BJ (cell line): ENCODE measurements around the gene EDNRB. TPM values are rescaled to one million over a fixed set of nuclear protein-coding genes. Genes with fewer than 3 reads are reported as not detected.

Source experiments
- CTCF ChIA-PET: fragments of 350-600 bp; formaldehyde crosslinking; extraction: SDS; loops from one replicate; lab custom pipeline; 2021; ENCODE audit warnings: antibody characterized with exemption, inconsistent platforms; lab: Yijun Ruan, JAX
- POLR2A ChIA-PET: fragments of 300-600 bp; sonication (Branson Sonifier 250); formaldehyde crosslinking; extraction: SDS; loops from one replicate; lab custom pipeline; 2021; ENCODE audit warnings: antibody characterized with exemption; lab: Charles Lee
- DNase-seq: peaks from one replicate; pipeline ENCODE4 v3.0.0-alpha.2; 2011; ENCODE audit warnings: low read depth
- H3K27me3 ChIP-seq: 2 replicates; pipeline ENCODE4 v1.6.0; 2011; ENCODE audit warnings: low read length; ENCODE audit not compliant: control insufficient read depth, insufficient read depth
- H3K36me3 ChIP-seq: 2 replicates; pipeline ENCODE4 v1.5.1; 2011; ENCODE audit warnings: low read length; ENCODE audit not compliant: control insufficient read depth, insufficient read depth
- H3K4me3 ChIP-seq: 2 replicates; pipeline ENCODE4 v1.5.1; 2011; ENCODE audit warnings: low read depth, mild to moderate bottlenecking, control low read depth, low read length
- polyA plus RNA-seq: library from polyadenylated mRNA; depleted of rRNA; stranded (reverse); fragments of >200 nt; gene quantifications from 2 replicates; pipeline ENCODE4 v1.2.3, GENCODE V29; 2011
- TF ChIP-seq, protein P1 (sequence below): IDR thresholded peaks from 2 replicates; pipeline ENCODE4 v1.5.1; 2011; ENCODE audit warnings: low read depth, mild to moderate bottlenecking, control low read depth, inconsistent platforms, low read length, moderate library complexity; ENCODE audit not compliant: insufficient read depth

EDNRB gene
- polyA plus RNA-seq, 1 experiment = not detected

DNA sequence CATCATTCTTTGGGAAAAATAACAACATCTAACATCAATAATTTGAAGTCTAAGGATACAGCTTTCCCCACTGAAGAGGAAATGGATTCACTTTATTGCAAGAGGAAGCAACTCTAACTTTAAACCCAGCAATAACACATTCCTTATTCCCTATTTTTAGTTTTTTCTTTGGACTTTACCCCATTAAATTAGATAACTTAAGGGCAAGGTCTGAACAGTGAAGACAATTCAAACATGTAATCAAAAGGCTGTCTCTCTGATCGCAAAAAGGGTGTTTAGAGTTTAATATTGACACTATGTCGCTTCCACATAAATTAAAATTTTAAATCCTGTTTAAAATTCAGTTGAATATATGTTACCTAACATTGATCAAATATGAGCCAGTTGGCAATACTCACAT, 10.1 kb downstream of the EDNRB start:
- H3K27me3 ChIP-seq = no peaks in the 10 kb centered on the region
- H3K4me3 ChIP-seq = no peak overlapping the region
- ChIA-PET CTCF (no interaction called here), POLR2A (no interaction called here)
- no peak for DNase-seq
- H3K36me3 ChIP-seq = no peaks in the 10 kb centered on the region
- TF ChIP-seq, protein P1, sequence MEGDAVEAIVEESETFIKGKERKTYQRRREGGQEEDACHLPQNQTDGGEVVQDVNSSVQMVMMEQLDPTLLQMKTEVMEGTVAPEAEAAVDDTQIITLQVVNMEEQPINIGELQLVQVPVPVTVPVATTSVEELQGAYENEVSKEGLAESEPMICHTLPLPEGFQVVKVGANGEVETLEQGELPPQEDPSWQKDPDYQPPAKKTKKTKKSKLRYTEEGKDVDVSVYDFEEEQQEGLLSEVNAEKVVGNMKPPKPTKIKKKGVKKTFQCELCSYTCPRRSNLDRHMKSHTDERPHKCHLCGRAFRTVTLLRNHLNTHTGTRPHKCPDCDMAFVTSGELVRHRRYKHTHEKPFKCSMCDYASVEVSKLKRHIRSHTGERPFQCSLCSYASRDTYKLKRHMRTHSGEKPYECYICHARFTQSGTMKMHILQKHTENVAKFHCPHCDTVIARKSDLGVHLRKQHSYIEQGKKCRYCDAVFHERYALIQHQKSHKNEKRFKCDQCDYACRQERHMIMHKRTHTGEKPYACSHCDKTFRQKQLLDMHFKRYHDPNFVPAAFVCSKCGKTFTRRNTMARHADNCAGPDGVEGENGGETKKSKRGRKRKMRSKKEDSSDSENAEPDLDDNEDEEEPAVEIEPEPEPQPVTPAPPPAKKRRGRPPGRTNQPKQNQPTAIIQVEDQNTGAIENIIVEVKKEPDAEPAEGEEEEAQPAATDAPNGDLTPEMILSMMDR = no peak

DNA sequence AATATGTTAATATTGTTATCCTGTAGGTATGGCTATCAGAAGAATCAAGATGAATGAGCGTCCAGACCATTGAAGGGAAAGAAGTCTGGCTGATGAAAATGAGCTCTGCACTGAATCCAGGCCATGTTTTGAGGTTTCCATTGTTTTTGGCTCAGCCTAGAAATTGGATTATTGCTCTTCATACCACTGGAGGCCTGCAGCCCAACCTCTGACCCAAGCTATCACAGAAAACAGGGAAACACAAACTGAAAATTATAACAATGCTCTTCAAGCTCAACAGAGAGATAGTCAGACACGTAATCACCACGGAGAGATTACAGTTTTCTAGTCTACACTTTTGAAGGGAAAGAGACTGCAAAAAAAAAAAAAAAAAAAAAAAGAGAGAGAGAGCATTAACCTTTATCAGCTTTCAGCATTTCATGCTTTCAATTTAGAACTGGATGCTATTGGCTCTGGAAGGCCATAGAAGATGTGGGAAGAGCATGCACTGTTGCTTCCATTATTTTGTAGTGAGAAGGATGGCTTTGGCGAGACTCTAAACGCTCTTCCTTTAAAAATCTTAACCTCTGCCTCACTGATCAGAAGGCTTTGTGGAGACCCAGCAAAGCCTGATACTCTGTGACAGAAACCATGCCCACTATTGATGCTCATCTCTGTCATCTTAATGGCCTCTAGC, 10.8 kb downstream of the EDNRB start:
- DNase-seq = no peak
- TF ChIP-seq, protein P1 = no peak
- ChIA-PET POLR2A (no interaction called here), CTCF (no interaction called here)
- no peaks in the 10 kb centered on the region for H3K36me3 ChIP-seq
- no peaks in the 10 kb centered on the region for H3K27me3 ChIP-seq
- no peak overlapping the region for H3K4me3 ChIP-seq

DNA sequence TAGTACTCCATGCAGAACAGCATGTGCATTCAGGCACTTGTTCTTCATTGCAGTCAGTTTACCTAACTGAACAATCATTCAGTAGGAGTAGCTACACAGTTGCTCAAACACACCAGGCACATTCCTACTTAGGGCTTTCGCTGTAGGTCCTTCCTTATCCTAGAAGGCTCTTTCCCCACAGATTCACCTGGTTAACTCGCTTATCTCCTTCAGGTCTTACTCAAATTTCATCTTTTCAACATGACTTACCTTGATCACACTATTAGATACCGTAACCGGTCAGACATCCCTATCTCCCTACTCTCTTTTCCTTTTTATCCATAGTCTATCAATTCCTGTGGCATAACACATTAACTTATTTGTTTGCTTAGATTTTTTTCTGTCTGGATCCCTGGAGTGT, 14.6 kb downstream of the EDNRB start:
- POLR2A ChIA-PET = no interaction called here
- TF ChIP-seq, protein P1 = no peak
- H3K36me3 ChIP-seq = no peaks in the 10 kb centered on the region
- CTCF ChIA-PET = interaction anchor here (1.5 kb wide), 1 partner anchor 10 kb away, joined by 5 read pairs; no protein-coding TSS in a partner anchor
- H3K4me3 ChIP-seq = no peak overlapping the region
- H3K27me3 ChIP-seq = no peaks in the 10 kb centered on the region
- DNase-seq = no peak

DNA sequence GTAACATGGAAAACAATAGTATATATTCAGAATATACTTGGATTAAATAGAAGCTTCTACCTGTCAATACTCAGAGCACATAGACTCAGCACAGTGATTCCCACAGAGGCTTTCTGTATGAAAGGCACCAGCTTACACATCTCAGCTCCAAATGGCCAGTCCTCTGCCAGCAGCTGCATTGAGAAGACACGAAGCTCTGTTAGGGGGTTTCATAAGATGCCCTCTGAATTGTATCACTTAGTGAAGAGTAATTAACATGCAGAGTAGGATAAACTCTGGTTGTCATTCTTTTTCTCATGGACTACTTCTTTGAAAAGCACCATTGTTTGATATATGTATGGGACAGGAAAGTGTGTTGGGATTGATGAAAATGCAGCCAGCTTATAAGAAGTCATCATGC, 15.2 kb downstream of the EDNRB start:
- ChIA-PET CTCF (interaction anchor here (0.6 to 1.5 kb wide), 2 partner anchors 10 to 218 kb away, joined by 3 to 5 read pairs; no protein-coding TSS in a partner anchor), POLR2A (no interaction called here)
- DNase-seq = no peak
- TF ChIP-seq, protein P1 = no peak
- no peak overlapping the region for H3K4me3 ChIP-seq
- no peaks in the 10 kb centered on the region for H3K36me3 ChIP-seq
- H3K27me3 ChIP-seq = no peaks in the 10 kb centered on the region

DNA sequence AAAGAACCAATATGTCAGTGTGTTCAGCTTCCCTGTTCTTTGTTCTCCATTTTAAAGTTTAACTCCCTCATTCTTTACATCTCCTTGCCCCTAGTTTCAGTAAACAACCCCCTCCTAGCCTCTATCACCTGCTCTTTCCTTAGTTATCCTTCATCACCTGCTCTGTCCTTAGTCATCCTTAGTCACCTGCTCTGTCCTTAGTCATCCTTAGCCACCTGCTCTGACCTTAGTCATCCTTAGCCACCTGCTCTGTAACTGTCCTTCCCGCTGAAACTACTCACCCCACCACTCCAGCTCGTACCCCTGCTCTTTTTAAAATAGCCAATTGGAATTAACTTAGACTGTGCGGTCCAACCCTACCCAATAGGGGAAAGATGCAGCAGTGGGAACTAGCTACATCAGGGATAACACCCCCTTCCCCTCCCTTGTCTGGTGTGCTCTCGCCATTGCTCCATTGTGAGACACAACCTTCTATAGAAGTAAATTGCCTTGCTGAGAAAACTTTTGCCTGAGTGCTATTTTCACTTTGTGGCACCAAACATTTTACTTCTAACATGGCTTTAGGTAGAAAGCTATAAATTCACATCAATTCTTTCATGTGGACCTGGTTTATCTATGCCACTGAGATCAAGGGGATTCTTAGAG, 16.2 kb downstream of the EDNRB start:
- no peak for DNase-seq
- H3K4me3 ChIP-seq = no peak overlapping the region
- H3K27me3 ChIP-seq = no peaks in the 10 kb centered on the region
- CTCF ChIA-PET = no interaction called here
- TF ChIP-seq, protein P1 = no peak
- POLR2A ChIA-PET = no interaction called here
- H3K36me3 ChIP-seq = no peaks in the 10 kb centered on the region
